ENCODE results near the gene BTBD6.

BTBD6 gene

DNA sequence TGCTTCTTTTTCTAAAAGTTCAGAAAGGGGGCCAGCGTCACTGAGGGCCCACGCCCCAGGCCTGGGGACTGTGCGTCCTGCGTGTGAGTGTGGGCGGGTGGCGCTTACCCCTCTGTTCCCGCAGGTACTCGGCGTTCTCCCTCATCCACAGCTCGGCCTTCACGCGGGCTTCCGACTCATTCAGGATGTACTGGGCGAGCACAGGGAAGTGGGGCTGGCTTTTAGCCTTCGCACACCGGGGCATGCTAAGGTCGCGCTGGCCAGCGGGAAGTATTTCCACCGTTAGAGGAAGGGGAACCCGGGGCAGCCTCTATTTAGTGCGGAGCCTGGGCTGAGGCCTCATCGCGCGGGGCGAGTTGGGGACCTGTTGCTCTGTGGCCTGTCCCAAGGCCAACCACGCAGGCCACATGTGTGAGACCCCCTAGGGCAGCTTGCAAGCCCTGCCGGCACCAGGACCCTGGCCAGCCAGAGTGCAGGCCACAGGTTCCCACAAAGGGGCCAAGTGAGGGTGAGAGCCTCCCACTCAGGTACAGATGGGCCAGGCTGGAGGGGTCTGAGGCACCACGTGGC, 29.2 kb upstream of the BTBD6 start:
- peaks cover 28% of the 10 kb centered on the region for H3K36me3 Mint-ChIP-seq (ENCODE audit: low read depth)
- H3K4me3 Mint-ChIP-seq = no peak overlapping the region
- no peaks in the 10 kb centered on the region for H3K9me3 Mint-ChIP-seq
- no peaks in the 10 kb centered on the region for H3K27me3 Mint-ChIP-seq
- no peak overlapping the region for H3K27ac Mint-ChIP-seq
- H3K4me1 Mint-ChIP-seq (ENCODE audit: low read depth) = no peaks in the 10 kb centered on the region

DNA sequence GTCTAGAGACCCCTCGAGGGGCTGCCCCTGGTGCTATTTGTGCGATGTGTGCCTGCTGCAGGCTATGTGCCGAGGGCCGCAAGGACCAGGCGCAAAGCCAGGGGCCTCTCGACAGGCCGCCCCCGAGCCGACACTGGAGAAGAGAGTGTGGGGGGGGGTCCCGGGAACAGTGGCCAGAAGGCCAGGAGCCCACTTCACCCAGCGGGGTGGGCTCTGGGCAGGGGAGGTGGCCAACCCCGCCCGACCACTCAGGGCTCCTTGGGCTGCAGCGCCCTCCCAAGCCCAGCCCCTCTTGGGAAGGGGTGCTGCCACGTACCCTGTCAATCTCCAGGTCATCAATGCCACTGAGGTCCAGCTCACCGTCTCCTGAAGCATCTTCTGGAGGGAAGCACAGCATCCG, 28.6 kb upstream of the BTBD6 start:
- H3K9me3 Mint-ChIP-seq = no peaks in the 10 kb centered on the region
- H3K4me3 Mint-ChIP-seq = no peak overlapping the region
- no peaks in the 10 kb centered on the region for H3K4me1 Mint-ChIP-seq (ENCODE audit: low read depth)
- H3K27me3 Mint-ChIP-seq = no peaks in the 10 kb centered on the region
- H3K36me3 Mint-ChIP-seq (ENCODE audit: low read depth) = peaks cover 28% of the 10 kb centered on the region
- H3K27ac Mint-ChIP-seq = no peak overlapping the region

DNA sequence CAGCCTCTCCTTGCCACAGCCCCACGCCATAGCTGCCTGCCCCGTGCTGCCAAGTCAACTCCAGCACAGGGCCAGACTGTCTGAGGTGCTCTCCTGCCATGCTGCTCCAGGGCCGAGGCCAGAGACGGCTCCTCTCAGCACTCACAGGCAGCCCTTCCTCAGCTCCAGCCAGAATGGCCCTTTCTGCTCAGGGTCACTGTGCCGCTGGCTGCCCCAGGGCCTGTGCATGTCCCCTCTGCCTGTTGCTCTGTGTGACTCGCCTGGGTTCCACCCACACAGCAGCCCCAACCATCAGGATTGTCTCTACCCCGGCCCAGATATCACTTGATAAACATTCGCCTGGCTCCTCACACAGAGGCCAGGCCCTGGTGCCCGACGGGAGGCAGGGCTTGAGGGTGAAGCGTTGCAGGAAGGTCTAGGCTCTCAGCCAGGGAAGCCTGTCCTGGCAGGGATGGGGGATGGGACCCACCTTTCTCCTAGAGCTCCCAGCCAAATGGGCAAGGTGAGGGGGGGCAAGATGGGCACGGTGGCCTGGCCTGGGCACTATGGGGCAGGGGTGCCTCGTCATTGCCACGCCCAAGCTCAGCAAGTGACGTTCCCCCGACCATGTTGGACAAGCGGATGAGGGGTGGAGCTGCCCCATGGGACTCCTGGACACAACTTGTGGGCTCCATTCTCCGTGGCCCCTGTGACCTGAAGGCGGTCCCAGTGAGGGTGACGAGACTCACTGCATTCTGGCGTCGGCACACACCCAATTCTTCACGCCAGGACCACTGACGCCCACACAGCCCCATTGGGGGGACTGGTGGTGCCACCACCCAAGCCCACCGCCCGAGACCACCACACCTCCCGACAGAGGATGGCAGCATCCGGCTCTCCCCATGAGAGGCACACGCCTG, 27.4 kb upstream of the BTBD6 start:
- H3K4me3 Mint-ChIP-seq = no peak overlapping the region
- H3K27me3 Mint-ChIP-seq = no peaks in the 10 kb centered on the region
- H3K9me3 Mint-ChIP-seq = no peaks in the 10 kb centered on the region
- no peaks in the 10 kb centered on the region for H3K4me1 Mint-ChIP-seq (ENCODE audit: low read depth)
- H3K36me3 Mint-ChIP-seq (ENCODE audit: low read depth) = peaks cover 21% of the 10 kb centered on the region
- no peak overlapping the region for H3K27ac Mint-ChIP-seq

DNA sequence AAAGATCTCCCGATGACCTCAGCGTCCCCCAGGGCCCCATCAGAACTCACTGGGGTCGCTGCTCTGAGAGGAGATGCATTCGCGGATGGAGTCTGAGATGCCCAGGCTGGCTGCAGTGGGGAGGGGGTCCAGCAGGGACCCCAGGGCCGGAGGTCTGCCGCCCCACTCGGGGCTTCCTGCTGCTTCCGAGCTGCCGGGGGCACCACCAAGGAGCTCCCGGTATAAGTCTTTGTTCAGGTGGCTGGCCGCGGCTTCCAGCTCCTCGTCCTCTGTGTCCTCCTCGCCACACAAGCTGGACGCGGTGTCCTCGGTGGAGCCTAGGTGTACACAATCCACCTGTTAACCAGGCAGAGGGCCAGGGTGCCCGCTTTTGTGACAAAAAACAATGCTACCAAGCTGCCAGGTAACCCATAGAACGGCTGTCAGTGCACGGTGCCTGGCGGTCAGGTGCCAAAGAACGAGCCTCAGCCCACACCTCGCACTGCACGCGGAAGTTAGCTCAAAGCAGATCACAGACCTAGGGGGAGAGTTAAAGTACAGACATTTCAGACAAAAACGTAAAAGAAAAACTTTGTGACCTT, 26.6 kb upstream of the BTBD6 start:
- Mint-ChIP-seq H3K36me3 (ENCODE audit: low read depth) (peaks cover 19% of the 10 kb centered on the region), H3K27ac (no peak overlapping the region), H3K4me3 (no peak overlapping the region), H3K9me3 (no peaks in the 10 kb centered on the region), H3K4me1 (ENCODE audit: low read depth) (no peaks in the 10 kb centered on the region), H3K27me3 (no peaks in the 10 kb centered on the region)

DNA sequence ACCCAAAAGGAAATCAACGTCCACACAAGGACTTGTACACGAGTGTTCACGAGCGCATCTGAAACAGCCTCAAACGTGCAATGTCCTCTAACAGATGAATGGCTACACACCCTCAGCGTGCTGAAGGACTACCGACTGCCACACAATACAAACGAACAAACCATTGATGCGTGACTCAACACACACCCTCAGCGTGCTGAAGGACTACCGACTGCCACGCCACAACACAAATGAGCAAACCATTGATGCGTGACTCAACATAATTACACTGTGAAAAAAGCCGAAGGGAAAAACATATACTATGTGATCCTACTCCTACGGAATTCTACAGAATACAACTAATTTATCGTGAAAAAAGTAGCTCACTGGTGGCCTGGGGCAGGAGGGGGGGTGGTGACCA, 25.1 kb upstream of the BTBD6 start:
- Mint-ChIP-seq H3K27ac (no peak overlapping the region), H3K27me3 (no peaks in the 10 kb centered on the region), H3K4me3 (no peak overlapping the region), H3K4me1 (ENCODE audit: low read depth) (no peaks in the 10 kb centered on the region), H3K9me3 (no peaks in the 10 kb centered on the region), H3K36me3 (ENCODE audit: low read depth) (peaks cover 19% of the 10 kb centered on the region)

DNA sequence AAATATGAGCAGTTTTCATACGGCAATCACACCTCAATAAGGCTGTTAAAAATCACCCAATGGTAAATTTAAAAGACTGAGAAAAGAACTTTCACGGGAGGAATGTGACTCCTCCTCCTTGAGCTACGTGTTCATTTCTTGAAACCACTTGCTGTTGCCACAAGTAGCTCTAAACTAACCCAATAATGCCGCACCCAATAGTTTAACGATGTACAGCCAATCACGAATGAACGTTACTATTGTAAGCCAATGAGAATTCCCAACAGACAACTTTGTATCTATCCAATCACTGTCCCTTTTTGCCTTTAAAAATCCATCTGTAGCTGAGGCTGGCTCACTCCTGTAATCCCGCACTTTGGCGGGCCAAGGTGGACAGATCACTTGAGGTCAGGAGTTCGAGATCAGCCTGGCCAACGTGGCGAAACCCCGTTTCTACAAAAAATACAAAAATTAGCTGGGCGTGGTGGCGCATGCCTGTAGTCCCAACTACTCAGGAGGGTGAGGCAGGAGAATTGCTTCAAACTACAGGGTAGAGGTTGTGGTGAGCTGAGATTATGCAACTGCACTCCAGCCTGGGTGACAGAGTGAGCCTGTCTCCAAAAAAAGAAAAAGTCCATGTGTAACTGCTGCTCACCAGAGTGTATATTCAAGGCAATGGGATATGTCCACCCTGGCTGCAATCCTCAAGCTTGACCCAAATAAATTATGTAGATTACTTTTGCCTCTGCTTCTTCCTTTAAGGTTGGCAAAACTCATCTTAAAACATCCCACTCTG, 24.4 kb upstream of the BTBD6 start:
- Mint-ChIP-seq H3K36me3 (ENCODE audit: low read depth) (peaks cover 19% of the 10 kb centered on the region), H3K27ac (no peak overlapping the region), H3K27me3 (no peaks in the 10 kb centered on the region), H3K9me3 (no peaks in the 10 kb centered on the region), H3K4me3 (no peak overlapping the region), H3K4me1 (ENCODE audit: low read depth) (no peaks in the 10 kb centered on the region)

DNA sequence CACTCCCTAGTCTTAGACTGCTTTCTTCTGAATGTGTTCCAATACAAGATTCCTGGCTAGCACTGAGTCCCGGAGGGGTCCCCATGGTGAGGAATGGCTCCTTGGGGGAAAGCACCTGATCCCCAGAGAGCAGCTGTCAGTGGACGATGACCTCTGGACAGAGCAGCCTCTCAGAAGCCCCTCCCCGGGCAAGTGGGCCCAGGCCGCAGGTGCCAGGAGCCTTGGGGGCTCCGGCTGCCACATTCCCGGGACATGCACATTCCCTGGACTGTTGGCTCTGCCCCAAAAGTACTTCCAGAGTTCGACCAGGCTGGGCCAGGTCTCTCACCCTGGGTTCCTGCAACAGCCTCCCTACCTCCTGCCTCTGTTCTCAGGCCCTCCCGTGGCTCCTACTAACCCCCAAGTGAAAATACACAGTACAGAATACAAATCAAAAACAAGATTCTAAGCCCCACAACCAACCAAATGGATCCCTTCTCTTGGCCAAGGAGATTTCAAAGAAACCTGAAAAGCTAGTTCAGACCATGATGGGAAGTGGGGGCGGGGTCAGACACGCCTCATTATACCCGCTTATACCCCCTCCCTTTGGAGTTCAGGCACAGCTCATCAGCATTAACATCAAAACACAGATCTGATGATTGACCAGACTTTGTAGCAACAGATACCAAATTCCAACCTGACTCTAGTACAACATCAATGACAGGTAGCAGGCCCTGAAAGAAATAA, 23.3 kb upstream of the BTBD6 start:
- no peaks in the 10 kb centered on the region for H3K27me3 Mint-ChIP-seq
- H3K27ac Mint-ChIP-seq = no peak overlapping the region
- H3K9me3 Mint-ChIP-seq = no peaks in the 10 kb centered on the region
- peaks cover 19% of the 10 kb centered on the region for H3K36me3 Mint-ChIP-seq (ENCODE audit: low read depth)
- H3K4me1 Mint-ChIP-seq (ENCODE audit: low read depth) = no peaks in the 10 kb centered on the region
- H3K4me3 Mint-ChIP-seq = no peak overlapping the region

DNA sequence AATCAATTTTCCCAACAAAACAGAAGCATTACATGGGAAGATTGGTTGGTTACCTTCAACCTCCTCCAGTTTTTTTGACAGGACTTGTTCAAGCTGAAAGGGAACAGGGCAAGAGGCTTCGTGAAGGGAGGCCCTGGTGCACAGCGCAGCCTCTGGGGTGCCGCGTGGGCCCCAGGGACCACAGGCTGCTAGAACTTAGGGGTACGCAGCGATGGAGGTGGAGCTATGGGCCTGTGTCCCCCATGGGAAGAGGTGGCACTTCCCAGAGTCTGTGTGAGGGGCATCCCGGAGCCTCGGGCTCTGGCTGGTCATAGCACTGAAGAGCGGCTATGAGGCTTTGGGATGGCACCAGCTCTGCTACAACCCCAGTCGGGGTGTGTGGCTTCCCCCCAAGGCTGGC, 22.1 kb upstream of the BTBD6 start:
- peaks cover 19% of the 10 kb centered on the region for H3K36me3 Mint-ChIP-seq (ENCODE audit: low read depth)
- no peaks in the 10 kb centered on the region for H3K9me3 Mint-ChIP-seq
- H3K27ac Mint-ChIP-seq = no peak overlapping the region
- H3K4me1 Mint-ChIP-seq (ENCODE audit: low read depth) = no peaks in the 10 kb centered on the region
- no peaks in the 10 kb centered on the region for H3K27me3 Mint-ChIP-seq
- no peak overlapping the region for H3K4me3 Mint-ChIP-seq

DNA sequence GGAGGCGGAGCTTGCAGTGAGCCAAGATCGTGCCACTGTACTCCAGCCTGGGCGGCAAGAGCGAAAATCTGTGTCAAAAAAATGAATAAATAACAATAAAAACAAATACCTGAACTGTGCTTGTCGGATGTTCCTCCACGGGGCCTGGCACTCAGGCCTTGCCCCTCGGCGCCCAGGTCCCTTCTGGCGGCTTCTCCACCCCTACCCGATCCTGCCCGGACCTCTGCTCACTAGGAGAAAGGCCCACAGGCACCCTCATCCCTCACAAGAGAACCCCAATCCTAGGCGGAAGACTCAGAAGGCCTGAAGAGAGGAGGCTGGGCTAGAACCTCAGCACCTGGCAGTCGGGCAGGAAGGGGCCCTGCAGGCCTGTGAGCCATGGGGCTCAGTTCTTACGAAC, 21.0 kb upstream of the BTBD6 start:
- no peak overlapping the region for H3K4me3 Mint-ChIP-seq
- H3K9me3 Mint-ChIP-seq = no peaks in the 10 kb centered on the region
- peaks cover 12% of the 10 kb centered on the region for H3K36me3 Mint-ChIP-seq (ENCODE audit: low read depth)
- no peak overlapping the region for H3K27ac Mint-ChIP-seq
- H3K27me3 Mint-ChIP-seq = no peaks in the 10 kb centered on the region
- H3K4me1 Mint-ChIP-seq (ENCODE audit: low read depth) = no peaks in the 10 kb centered on the region

DNA sequence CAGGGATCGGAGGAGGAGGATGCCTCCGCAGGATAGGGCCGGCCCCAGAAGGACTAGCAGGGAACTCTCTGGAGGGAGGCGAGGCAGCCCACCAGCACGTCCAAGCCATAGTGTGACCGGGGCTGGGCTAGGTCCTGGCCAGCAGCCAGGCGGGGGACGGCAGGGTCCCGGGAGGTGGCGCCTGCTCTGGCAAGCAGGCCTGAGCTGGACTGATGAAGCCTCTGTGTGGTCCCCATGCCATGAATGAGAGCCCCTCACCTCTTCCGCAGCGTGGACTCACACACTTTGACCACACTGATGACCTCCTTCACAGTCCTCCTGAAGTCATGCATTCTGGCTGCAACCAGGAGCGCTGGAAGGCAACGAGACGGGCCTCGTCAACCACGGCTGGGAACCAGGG, 19.8 kb upstream of the BTBD6 start:
- Mint-ChIP-seq H3K27ac (no peak overlapping the region), H3K27me3 (no peaks in the 10 kb centered on the region), H3K4me1 (ENCODE audit: low read depth) (no peaks in the 10 kb centered on the region), H3K36me3 (ENCODE audit: low read depth) (peaks cover 4% of the 10 kb centered on the region), H3K4me3 (no peak overlapping the region), H3K9me3 (no peaks in the 10 kb centered on the region)

DNA sequence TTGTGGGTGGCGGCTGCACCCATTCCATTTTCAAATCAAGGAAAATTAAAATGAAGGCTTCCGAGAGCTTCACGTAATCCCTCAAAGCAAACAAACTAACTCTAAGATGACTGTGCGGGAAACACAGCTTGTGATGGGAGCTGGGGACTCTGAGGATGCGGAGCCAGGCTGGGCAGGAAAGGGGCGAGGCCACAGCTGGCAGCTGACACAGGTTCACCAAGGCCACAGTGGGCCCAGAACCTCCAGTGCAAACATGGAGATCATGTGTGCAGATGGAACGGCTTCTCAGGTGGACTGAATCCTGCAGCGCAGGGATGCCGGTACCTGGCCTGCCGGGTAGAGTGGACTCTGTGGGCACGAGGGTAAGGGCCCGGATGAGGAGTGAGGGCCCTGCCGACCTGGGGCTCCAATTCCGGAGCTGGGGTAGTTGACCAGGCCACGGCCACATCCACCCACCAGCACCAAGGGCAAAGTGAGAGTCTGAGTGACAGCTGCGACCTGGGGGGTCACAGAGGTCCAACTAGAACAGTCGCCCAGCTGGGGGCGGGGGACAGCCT, 19.2 kb upstream of the BTBD6 start:
- no peaks in the 10 kb centered on the region for H3K27me3 Mint-ChIP-seq
- no peaks in the 10 kb centered on the region for H3K4me1 Mint-ChIP-seq (ENCODE audit: low read depth)
- no peaks in the 10 kb centered on the region for H3K9me3 Mint-ChIP-seq
- peaks cover 4% of the 10 kb centered on the region for H3K36me3 Mint-ChIP-seq (ENCODE audit: low read depth)
- H3K4me3 Mint-ChIP-seq = no peak overlapping the region
- no peak overlapping the region for H3K27ac Mint-ChIP-seq

DNA sequence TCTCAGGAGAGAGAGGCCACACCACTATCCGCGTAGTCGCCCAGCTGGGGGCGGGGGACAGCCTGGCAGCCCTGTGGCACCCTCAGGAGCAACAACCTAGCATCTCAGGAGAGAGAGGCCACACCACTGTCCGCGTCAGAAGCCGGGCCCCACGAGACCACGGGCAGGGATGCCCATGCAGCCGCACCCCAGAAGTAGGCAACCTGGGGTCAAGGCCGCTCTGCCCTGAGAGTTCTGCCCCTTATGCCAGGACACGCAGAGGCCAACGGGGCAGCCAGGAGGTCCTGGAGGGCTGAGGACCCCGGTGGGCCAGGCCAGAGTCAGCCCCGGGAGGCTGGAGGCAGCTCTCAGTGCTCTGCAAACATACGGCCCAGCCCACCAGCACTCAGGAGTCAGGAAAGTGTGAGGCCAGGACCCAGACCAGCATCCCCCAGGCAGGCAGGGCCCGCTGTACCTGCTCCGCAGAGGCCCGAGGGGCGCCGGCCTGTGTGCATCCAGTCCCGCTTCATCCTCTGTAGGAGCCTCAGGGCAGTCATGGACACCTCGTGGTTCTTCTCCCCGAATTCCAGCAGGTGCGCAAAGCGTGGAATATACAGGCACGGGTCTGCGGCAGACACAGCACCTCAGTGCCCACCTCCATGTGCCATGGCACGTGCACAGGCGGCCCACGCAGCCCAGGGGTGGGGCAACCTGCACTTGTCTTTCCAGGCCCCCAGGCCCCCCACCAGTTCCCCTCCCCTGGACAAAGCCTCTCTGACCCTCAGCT, 7.3 kb upstream of the BTBD6 start:
- H3K27me3 Mint-ChIP-seq = no peaks in the 10 kb centered on the region
- peaks cover 9% of the 10 kb centered on the region for H3K4me1 Mint-ChIP-seq (ENCODE audit: low read depth)
- no peak overlapping the region for H3K4me3 Mint-ChIP-seq
- H3K9me3 Mint-ChIP-seq = no peaks in the 10 kb centered on the region
- H3K36me3 Mint-ChIP-seq (ENCODE audit: low read depth) = peaks cover 8% of the 10 kb centered on the region
- no peak overlapping the region for H3K27ac Mint-ChIP-seq

DNA sequence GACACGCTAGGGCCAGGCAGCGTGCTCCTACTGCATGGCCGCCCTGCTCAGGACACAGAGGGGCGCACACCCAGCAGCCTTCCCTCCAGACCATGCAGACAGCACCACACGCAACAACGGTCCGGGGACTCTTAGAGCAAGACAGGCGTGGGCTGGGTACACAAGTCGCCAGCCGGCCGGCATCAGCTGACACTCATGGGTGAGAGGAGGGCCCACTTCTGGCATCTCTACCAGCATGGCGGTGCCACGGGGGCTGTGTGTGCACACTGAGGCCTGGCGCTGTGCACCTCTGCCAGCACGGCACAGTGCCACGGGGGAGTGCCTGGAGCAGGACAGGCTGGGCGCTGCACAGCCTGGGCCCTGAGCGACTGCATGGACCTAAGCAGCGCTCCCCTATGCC, 6.7 kb upstream of the BTBD6 start:
- Mint-ChIP-seq H3K9me3 (no peaks in the 10 kb centered on the region), H3K4me3 (no peak overlapping the region), H3K27me3 (no peaks in the 10 kb centered on the region), H3K4me1 (ENCODE audit: low read depth) (peaks cover 11% of the 10 kb centered on the region), H3K27ac (no peak overlapping the region), H3K36me3 (ENCODE audit: low read depth) (peaks cover 8% of the 10 kb centered on the region)

DNA sequence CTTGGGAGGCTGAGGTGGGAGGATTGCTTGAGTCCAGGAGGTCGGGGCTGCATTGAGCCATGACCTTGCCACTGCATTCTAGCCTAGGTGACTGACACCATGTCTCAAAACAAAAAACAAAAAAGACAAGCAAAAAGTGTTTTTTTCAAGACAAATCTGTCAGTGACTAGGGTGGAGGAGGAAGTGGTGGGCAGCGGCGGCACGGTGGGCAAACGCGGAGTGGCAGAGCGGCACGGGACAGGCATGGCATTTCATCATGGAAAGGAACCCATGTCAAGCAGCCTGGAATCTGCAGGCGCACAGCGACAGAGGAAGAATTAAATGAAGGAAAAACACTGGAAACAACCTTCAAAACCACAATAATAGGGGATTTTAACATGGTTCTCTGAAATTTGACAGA, 4.0 kb upstream of the BTBD6 start:
- H3K36me3 Mint-ChIP-seq (ENCODE audit: low read depth) = peaks cover 9% of the 10 kb centered on the region
- H3K27me3 Mint-ChIP-seq = no peaks in the 10 kb centered on the region
- no peaks in the 10 kb centered on the region for H3K9me3 Mint-ChIP-seq
- no peak overlapping the region for H3K4me3 Mint-ChIP-seq
- peaks cover 26% of the 10 kb centered on the region for H3K4me1 Mint-ChIP-seq (ENCODE audit: low read depth)
- H3K27ac Mint-ChIP-seq = no peak overlapping the region

Measured in stimulated activated naive CD8-positive, alpha-beta T cell treated with anti-CD3 and anti-CD28 coated beads, Interleukin-15, Interleukin-2, amounts not matched to agents 100 ng/mL and 50 ng/mL, for 24 hours (primary cell).